ENCODE data around the gene C2orf42.

DNA sequence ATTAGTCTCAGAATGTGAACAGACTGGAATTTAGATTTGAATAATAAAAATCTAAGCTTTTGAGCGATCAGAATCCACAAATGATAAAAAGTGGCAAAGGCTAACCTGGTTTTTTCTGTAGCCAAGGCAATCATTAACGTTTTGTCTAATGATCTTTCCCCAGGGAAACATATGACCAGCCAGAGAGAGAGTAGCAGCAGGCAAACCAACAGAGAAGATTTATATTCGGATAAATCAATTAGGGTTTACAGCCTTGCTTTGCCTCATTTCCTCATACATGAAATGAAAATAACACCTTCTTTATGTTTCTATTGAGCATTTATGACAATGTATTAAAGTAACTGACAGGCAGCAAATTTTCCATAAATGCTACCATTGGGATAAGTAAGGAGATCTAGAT is 43.1 kb upstream of the C2orf42 start:
- TF ChIP-seq, protein P1, sequence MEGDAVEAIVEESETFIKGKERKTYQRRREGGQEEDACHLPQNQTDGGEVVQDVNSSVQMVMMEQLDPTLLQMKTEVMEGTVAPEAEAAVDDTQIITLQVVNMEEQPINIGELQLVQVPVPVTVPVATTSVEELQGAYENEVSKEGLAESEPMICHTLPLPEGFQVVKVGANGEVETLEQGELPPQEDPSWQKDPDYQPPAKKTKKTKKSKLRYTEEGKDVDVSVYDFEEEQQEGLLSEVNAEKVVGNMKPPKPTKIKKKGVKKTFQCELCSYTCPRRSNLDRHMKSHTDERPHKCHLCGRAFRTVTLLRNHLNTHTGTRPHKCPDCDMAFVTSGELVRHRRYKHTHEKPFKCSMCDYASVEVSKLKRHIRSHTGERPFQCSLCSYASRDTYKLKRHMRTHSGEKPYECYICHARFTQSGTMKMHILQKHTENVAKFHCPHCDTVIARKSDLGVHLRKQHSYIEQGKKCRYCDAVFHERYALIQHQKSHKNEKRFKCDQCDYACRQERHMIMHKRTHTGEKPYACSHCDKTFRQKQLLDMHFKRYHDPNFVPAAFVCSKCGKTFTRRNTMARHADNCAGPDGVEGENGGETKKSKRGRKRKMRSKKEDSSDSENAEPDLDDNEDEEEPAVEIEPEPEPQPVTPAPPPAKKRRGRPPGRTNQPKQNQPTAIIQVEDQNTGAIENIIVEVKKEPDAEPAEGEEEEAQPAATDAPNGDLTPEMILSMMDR (IDR thresholded peaks at IDR 0.05) = no peak
- TF ChIP-seq POLR2A (IDR thresholded peaks at IDR 0.05) = no peak
